Sigmoid colon (tissue), 7 donors: ENCODE results near the gene INHBE. TPM values are rescaled to one million over a fixed set of nuclear protein-coding genes. Genes with fewer than 3 reads are reported as not detected.
"Not testable (repeated sequence)": the region's sequence is repeated elsewhere in the genome, so short reads cannot be mapped to it uniquely, and the experiment has no call there.

ENCODE experiments used
- DNase-seq: peaks from one replicate; pipeline ENCODE4 v3.0.0-alpha.2; 2019
- H3K27ac ChIP-seq, 4 donors: fragments of 200-600 bp; sonication (generic); one replicate each; pipeline ENCODE4 v1.5.1; 2016 to 2019; ENCODE audit warnings: mild to moderate bottlenecking in 1 of 4
- H3K27me3 ChIP-seq, 3 donors: fragments of 200-600 bp; sonication (generic); one replicate each; pipeline ENCODE4 v1.5.1; 2019; ENCODE audit warnings: mild to moderate bottlenecking in 1 of 3
- H3K36me3 ChIP-seq, 4 donors: fragments of 200-600 bp; sonication (generic); one replicate each; pipeline ENCODE4 v1.5.1; 2016 to 2019
- H3K4me1 ChIP-seq, 4 donors: fragments of 200-600 bp; sonication (generic); one replicate each; pipeline ENCODE4 v1.5.1; 2017 to 2019
- H3K4me3 ChIP-seq, 4 donors: fragments of 200-600 bp; sonication (generic); one replicate each; pipeline ENCODE4 v1.5.1; 2017 to 2019; ENCODE audit warnings: mild to moderate bottlenecking in 2 of 4, moderate library complexity in 1 of 4
- H3K9me3 ChIP-seq, 4 donors: fragments of 200-600 bp in 3 of 4; sonication (generic) in 3 of 4; one replicate each; pipeline versions ENCODE4 v1.5.1 to v1.6.1; 2013 to 2019
- EP300 ChIP-seq, 4 donors: sonication (generic); formaldehyde crosslinking; IDR thresholded peaks; one replicate each; pipeline ENCODE4 v1.6.1; 2017; ENCODE audit warnings: antibody characterized with exemption in 4 of 4
- POLR2A ChIP-seq, 2 donors: fragments of 450-650 bp; IDR thresholded peaks; one replicate each; pipeline ENCODE4 v1.6.1; 2016; ENCODE audit warnings: antibody characterized with exemption in 2 of 2, mild to moderate bottlenecking in 2 of 2, moderate library complexity in 2 of 2
- POLR2AphosphoS5 ChIP-seq, 4 donors: sonication (generic); formaldehyde crosslinking; IDR thresholded peaks; one replicate each; pipeline ENCODE4 v1.6.1; 2017; ENCODE audit warnings: antibody characterized with exemption in 4 of 4
- WGBS, 2 donors: extraction: QIAGEN DNeasy Blood & Tissue Kit; methylation state at CpG; one replicate each; pipeline ENCODE4 v1.1.7; 2013; 5-methylcytosine and 5-hydroxymethylcytosine counted together
- intact Hi-C: fragments of 100-400 bp; cut with DNase I; formaldehyde crosslinking; loops from one replicate; pipeline ENCODE4 v1.15.1; 2023
- polyA plus RNA-seq, 3 donors: library from polyadenylated mRNA; stranded (reverse); fragments of 200-250 nt; gene quantifications; one replicate each; pipeline ENCODE4 v1.2.3, GENCODE V29; 2013
- total RNA-seq, 4 donors: library from RNA; depleted of rRNA; stranded (reverse); fragments of >200 nt; gene quantifications; one replicate each; pipeline ENCODE4 v1.1.0, GENCODE V29; 2016
- TF ChIP-seq, protein P1 (sequence below), 4 experiments: fragments of 450-650 bp in 3 of 4; fragments of 200-600 bp in 1 of 4; IDR thresholded peaks; one replicate each; pipeline ENCODE4 v1.5.1; 2016 to 2019; ENCODE audit warnings: antibody characterized with exemption in 4 of 4, mild to moderate bottlenecking in 3 of 4, moderate library complexity in 2 of 4
- donor health status: healthy with polysubstance abuse.
- donor health status: Bipolar disorder and iron deficiency.
- donor health status: healthy.

INHBE gene, protein sequence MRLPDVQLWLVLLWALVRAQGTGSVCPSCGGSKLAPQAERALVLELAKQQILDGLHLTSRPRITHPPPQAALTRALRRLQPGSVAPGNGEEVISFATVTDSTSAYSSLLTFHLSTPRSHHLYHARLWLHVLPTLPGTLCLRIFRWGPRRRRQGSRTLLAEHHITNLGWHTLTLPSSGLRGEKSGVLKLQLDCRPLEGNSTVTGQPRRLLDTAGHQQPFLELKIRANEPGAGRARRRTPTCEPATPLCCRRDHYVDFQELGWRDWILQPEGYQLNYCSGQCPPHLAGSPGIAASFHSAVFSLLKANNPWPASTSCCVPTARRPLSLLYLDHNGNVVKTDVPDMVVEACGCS
- total RNA-seq (under 1 TPM in 1 of 4 donors, not detected in 3; 0.36 TPM), polyA plus RNA-seq (under 1 TPM in 1 of 3 donors, not detected in 2; 0.09 TPM)

DNA sequence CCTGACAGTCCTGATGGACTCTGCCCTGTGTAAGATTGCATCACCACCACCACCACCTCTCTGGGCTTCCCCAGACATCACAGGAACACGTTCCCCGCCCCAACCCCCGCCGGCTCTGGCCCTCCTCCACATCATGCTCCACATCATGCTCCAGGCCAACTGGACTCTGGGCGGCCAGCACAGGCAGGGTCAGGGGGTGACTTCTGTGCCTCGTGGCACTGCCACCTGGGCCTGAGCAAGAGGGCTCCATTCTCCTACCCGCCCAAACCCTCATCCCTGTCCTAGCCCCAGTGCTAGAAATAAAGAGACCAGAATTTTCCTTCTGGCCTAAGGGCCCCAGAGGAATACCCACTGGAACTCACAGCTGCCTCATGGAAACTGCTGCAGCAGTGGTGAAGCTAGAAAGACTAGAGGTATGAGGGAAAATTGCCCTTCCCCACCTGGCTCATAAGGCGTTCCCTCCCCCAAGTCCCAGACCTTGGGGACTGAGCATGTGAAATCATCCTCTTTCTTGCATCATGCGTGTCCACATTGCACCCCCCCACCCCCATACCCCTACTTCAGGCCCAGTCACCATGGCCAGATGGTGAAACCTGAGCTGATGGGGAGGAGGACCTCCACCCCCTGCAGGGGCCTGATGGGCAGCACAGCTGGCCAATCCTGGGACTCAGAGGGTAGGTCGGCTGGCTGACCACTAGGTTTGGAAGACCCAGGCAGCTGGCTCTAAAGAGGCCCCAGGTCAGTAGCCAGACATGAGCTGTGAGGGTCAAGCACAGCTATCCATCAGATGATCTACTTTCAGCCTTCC lies at the start of gene INHBE:
Gene INHBE (plus strand): TSS at position 742 of the 808 bp plus-strand sequence. CDS start 230 bp downstream, outside the sequence.
- intact Hi-C loops, result no loop called here
- H3K4me1 ChIP-seq, result peaks cover 4 to 29% (median 13%) of the 10 kb centered on the region in 4 donors
- H3K27ac ChIP-seq, result no peak within 1 kb of the TSS
- H3K9me3 ChIP-seq, result no peaks in the 10 kb centered on the region
- no peak for TF ChIP-seq POLR2A (IDR thresholded peaks at IDR 0.05)
- no peak for TF ChIP-seq POLR2AphosphoS5 (IDR thresholded peaks at IDR 0.05)
- no peak for TF ChIP-seq EP300 (IDR thresholded peaks at IDR 0.05)
- TF ChIP-seq, protein P1, sequence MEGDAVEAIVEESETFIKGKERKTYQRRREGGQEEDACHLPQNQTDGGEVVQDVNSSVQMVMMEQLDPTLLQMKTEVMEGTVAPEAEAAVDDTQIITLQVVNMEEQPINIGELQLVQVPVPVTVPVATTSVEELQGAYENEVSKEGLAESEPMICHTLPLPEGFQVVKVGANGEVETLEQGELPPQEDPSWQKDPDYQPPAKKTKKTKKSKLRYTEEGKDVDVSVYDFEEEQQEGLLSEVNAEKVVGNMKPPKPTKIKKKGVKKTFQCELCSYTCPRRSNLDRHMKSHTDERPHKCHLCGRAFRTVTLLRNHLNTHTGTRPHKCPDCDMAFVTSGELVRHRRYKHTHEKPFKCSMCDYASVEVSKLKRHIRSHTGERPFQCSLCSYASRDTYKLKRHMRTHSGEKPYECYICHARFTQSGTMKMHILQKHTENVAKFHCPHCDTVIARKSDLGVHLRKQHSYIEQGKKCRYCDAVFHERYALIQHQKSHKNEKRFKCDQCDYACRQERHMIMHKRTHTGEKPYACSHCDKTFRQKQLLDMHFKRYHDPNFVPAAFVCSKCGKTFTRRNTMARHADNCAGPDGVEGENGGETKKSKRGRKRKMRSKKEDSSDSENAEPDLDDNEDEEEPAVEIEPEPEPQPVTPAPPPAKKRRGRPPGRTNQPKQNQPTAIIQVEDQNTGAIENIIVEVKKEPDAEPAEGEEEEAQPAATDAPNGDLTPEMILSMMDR (IDR thresholded peaks at IDR 0.05), result no peak
- H3K4me3 ChIP-seq, result no peak within 1 kb of the TSS
- no peaks in the 10 kb centered on the region for H3K36me3 ChIP-seq
- no peak for DNase-seq
- peaks cover 0 to 7% (median 0%) of the 10 kb centered on the region in 3 donors for H3K27me3 ChIP-seq
- WGBS, 2 donors, result 60 to 71% methylated on average over 10 of the region's 10 CpGs

GRCh38 chr12:57410534-57410933 lies 44.6 kb upstream of the INHBE start:
- DNase-seq, result no peak
- Histone ChIP-seq H3K36me3 (no peaks in the 10 kb centered on the region), H3K27me3 (no peaks in the 10 kb centered on the region), H3K27ac (no peak overlapping the region), H3K4me1 (no peaks in the 10 kb centered on the region), H3K9me3 (no peaks in the 10 kb centered on the region), H3K4me3 (no peak overlapping the region)
- intact Hi-C loops, result no loop called here
- 96 to 97% methylated on average over 4 of the region's 4 CpGs for WGBS, 2 donors
- TF ChIP-seq, protein P1 (IDR thresholded peaks at IDR 0.05), result no peak
- TF ChIP-seq POLR2AphosphoS5 (IDR thresholded peaks at IDR 0.05) (no peak), EP300 (IDR thresholded peaks at IDR 0.05) (no peak), POLR2A (IDR thresholded peaks at IDR 0.05) (no peak)

DNA sequence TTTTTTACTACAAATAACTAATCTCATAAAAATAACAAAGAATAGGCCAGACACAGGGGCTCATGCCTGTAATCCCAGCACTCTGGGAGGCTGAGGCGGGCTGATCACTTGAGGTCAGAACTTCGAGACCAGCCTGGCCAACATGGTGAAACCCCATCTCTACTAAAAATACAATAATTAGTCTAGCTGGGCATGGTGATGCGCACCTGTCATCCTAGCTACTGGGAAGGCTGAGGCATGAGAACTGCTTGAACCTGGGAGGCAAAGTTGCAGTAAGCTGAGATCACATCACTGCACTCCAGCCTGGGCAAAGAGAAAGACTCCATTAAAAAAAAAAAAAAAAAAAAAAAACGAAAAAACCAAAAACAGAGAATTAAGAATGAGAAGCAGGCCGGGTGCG lies 40.9 kb upstream of the INHBE start:
- H3K36me3 ChIP-seq, H3K9me3 ChIP-seq, DNase-seq, H3K4me1 ChIP-seq, H3K4me3 ChIP-seq, intact Hi-C loops, H3K27ac ChIP-seq, H3K27me3 ChIP-seq: not testable (repeated sequence)
- WGBS, 2 donors, result 90 to 93% methylated on average over 6 of the region's 6 CpGs

DNA sequence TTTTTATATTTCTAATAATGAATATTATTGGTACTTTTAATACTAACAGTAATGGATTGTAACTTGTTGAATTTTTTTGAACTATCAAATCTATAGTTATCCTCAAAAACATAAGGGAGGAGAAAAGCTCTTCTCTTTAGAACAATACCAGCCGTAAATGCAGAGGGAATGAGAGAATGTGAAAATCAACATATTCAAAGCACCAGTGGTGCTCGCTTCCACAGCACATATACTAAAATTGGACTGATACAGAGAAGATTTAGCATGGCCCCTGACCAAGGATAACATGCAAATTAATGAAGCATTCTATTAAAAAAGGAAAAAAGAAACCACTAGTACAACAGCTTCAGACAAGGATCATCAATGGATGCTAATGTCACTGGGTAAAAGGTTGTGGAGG lies 40.0 kb upstream of the INHBE start:
- 85 to 96% methylated on average over 2 of the region's 2 CpGs for WGBS, 2 donors
- no peaks in the 10 kb centered on the region for H3K36me3 ChIP-seq
- no peak overlapping the region for H3K27ac ChIP-seq
- intact Hi-C loops, result no loop called here
- DNase-seq, result no peak
- no peak overlapping the region for H3K4me3 ChIP-seq
- H3K4me1 ChIP-seq, result peaks cover 0 to 3% (median 0%) of the 10 kb centered on the region in 4 donors
- no peaks in the 10 kb centered on the region for H3K9me3 ChIP-seq
- no peaks in the 10 kb centered on the region for H3K27me3 ChIP-seq
- TF ChIP-seq POLR2AphosphoS5 (IDR thresholded peaks at IDR 0.05) (no peak), EP300 (IDR thresholded peaks at IDR 0.05) (no peak), POLR2A (IDR thresholded peaks at IDR 0.05) (no peak)
- TF ChIP-seq, protein P1 (IDR thresholded peaks at IDR 0.05), result no peak
